Hepatocyte (in vitro differentiated cells): Measurements from ENCODE around the gene ARL2. TPM values are rescaled to one million over a fixed set of nuclear protein-coding genes. Genes with fewer than 3 reads are reported as not detected.

Experiments
- DNase-seq: peaks from one replicate; pipeline ENCODE4 v3.0.0-alpha.2; 2016; ENCODE audit warnings: low spot score
- H2AFZ ChIP-seq: fragments of 200-600 bp; sonication (generic); 2 replicates; pipeline ENCODE4 v1.6.0; 2016; ENCODE audit warnings: antibody characterized with exemption, mild to moderate bottlenecking
- H3K27ac ChIP-seq: fragments of 200-600 bp; sonication (generic); 2 replicates; pipeline ENCODE4 v1.5.1; 2016; ENCODE audit warnings: mild to moderate bottlenecking
- H3K27me3 ChIP-seq: fragments of 200-600 bp; sonication (generic); 2 replicates; pipeline ENCODE4 v1.6.1; 2016
- H3K36me3 ChIP-seq: fragments of 200-600 bp; sonication (generic); replicated peaks from 2 replicates; pipeline ENCODE4 v1.5.1; 2016; ENCODE audit warnings: low read depth; ENCODE audit not compliant: insufficient read depth
- H3K4me1 ChIP-seq: fragments of 200-600 bp; sonication (generic); 2 replicates; pipeline ENCODE4 v1.5.1; 2016; ENCODE audit warnings: mild to moderate bottlenecking, moderate library complexity; ENCODE audit not compliant: insufficient read depth
- H3K4me2 ChIP-seq: fragments of 200-600 bp; sonication (generic); 2 replicates; pipeline ENCODE4 v1.6.0; 2016
- H3K4me3 ChIP-seq: fragments of 200-600 bp; sonication (generic); 2 replicates; pipeline ENCODE4 v1.5.1; 2016; ENCODE audit warnings: mild to moderate bottlenecking
- H3K79me2 ChIP-seq: fragments of 200-600 bp; sonication (generic); 2 replicates; pipeline ENCODE4 v1.6.0; 2017; ENCODE audit warnings: mild to moderate bottlenecking
- H3K9me2 ChIP-seq: fragments of 200-600 bp; sonication (generic); replicated peaks from 2 replicates; pipeline ENCODE4 v1.6.0; 2017; ENCODE audit warnings: mild to moderate bottlenecking; ENCODE audit not compliant: insufficient read depth
- H3K9me3 ChIP-seq: fragments of 200-600 bp; sonication (generic); 2 replicates; pipeline ENCODE4 v1.5.1; 2016; ENCODE audit warnings: low read depth, mild to moderate bottlenecking
- H4K20me1 ChIP-seq: fragments of 200-600 bp; sonication (generic); 2 replicates; pipeline ENCODE4 v1.6.0; 2016; ENCODE audit warnings: mild to moderate bottlenecking; ENCODE audit not compliant: insufficient read depth, poor library complexity, severe bottlenecking
- CTCF ChIP-seq: fragments of 200-600 bp; sonication (generic); IDR thresholded peaks from 2 replicates; pipeline ENCODE4 v1.5.1; 2016; ENCODE audit warnings: antibody characterized with exemption, mild to moderate bottlenecking; ENCODE audit not compliant: poor library complexity
- EZH2 ChIP-seq: fragments of 200-600 bp; sonication (generic); IDR thresholded peaks from 2 replicates; pipeline ENCODE4 v1.6.1; 2016; ENCODE audit warnings: antibody characterized with exemption, mild to moderate bottlenecking, borderline replicate concordance
- EZH2phosphoT487 ChIP-seq: fragments of 200-600 bp; sonication (generic); IDR thresholded peaks from one replicate; pipeline ENCODE4 v1.6.1; 2018; ENCODE audit warnings: antibody characterized with exemption, mild to moderate bottlenecking, low read depth, moderate library complexity; ENCODE audit not compliant: unreplicated experiment, severe bottlenecking
- WGBS: methylation state at CpG from one replicate; pipeline ENCODE4 v1.1.6; 2016; ENCODE audit warnings: low lambda C conversion rate; ENCODE audit errors: missing lambda C conversion rate; 5-methylcytosine and 5-hydroxymethylcytosine counted together
- polyA plus RNA-seq: library from polyadenylated mRNA; unstranded; fragments of >200 nt; fragmentation: Nextera tagmentation; extraction: Ambion mirVana; gene quantifications from 2 replicates; pipeline ENCODE4 v1.2.1, GENCODE V29; 2016
- total RNA-seq: library from RNA; depleted of rRNA; stranded (reverse); fragments of >200 nt; gene quantifications from 2 replicates; pipeline ENCODE4 v1.2.3, GENCODE V29; 2014

The ARL2 gene
- total and polyA plus RNA-seq, 2 experiments from 2014 or later: 69.1 to 126 TPM

GRCh38 chr11:65047581-65048422 is 33.8 kb downstream of the ARL2 start:
- 75% methylated on average over 39 of the region's 56 CpGs for WGBS
- peak overlapping the region; percentile 25 for H3K4me2 ChIP-seq
- H3K9me2 ChIP-seq: no peaks in the 10 kb centered on the region
- no peaks in the 10 kb centered on the region for H3K9me3 ChIP-seq
- H3K4me1 ChIP-seq: no peaks in the 10 kb centered on the region
- no peak overlapping the region for H3K27ac ChIP-seq
- no peak for TF ChIP-seq EZH2phosphoT487
- no peaks in the 10 kb centered on the region for H4K20me1 ChIP-seq
- H3K36me3 ChIP-seq: no peaks in the 10 kb centered on the region
- H3K27me3 ChIP-seq: no peaks in the 10 kb centered on the region
- H3K4me3 ChIP-seq: no peak overlapping the region
- DNase-seq: no peak
- H3K79me2 ChIP-seq: peaks cover 11% of the 10 kb centered on the region
- no peak overlapping the region for H2AFZ ChIP-seq

GRCh38 chr11:65051398-65051858 is 37.5 kb downstream of the ARL2 start:
- H3K27me3 ChIP-seq: no peaks in the 10 kb centered on the region
- no peaks in the 10 kb centered on the region for H3K4me1 ChIP-seq
- no peaks in the 10 kb centered on the region for H3K36me3 ChIP-seq
- H3K4me2 ChIP-seq: no peak overlapping the region
- no peak for DNase-seq
- H3K9me2 ChIP-seq: no peaks in the 10 kb centered on the region
- TF ChIP-seq EZH2 (no peak), EZH2phosphoT487 (no peak)
- H2AFZ ChIP-seq: no peak overlapping the region
- no peak overlapping the region for H3K27ac ChIP-seq
- no peaks in the 10 kb centered on the region for H3K9me3 ChIP-seq
- no peaks in the 10 kb centered on the region for H3K79me2 ChIP-seq
- H4K20me1 ChIP-seq: no peaks in the 10 kb centered on the region
- WGBS: 83% methylated on average over 9 of the region's 9 CpGs
- H3K4me3 ChIP-seq: no peak overlapping the region

GRCh38 chr11:65053827-65054508 is 40.0 kb downstream of the ARL2 start:
- Histone ChIP-seq H3K4me1 (no peaks in the 10 kb centered on the region), H3K27ac (no peak overlapping the region), H3K9me3 (no peaks in the 10 kb centered on the region), H2AFZ (no peak overlapping the region), H3K36me3 (no peaks in the 10 kb centered on the region), H3K9me2 (no peaks in the 10 kb centered on the region), H3K4me3 (no peak overlapping the region), H3K79me2 (no peaks in the 10 kb centered on the region), H3K4me2 (no peak overlapping the region), H4K20me1 (no peaks in the 10 kb centered on the region), H3K27me3 (no peaks in the 10 kb centered on the region)
- TF ChIP-seq EZH2 (no peak), EZH2phosphoT487 (no peak)
- 69% methylated on average over 8 of the region's 8 CpGs for WGBS
- no peak for DNase-seq

- Histone ChIP-seq H3K27me3 (no peaks in the 10 kb centered on the region), H3K36me3 (no peaks in the 10 kb centered on the region), H3K79me2 (no peaks in the 10 kb centered on the region), H3K4me1 (no peaks in the 10 kb centered on the region), H2AFZ (no peak overlapping the region), H4K20me1 (no peaks in the 10 kb centered on the region), H3K4me2 (no peak overlapping the region), H3K9me3 (no peaks in the 10 kb centered on the region), H3K9me2 (no peaks in the 10 kb centered on the region), H3K4me3 (no peak overlapping the region), H3K27ac (no peak overlapping the region)
- no peak for DNase-seq
- no peak for TF ChIP-seq CTCF
- no peak for TF ChIP-seq EZH2
- no peak for TF ChIP-seq EZH2phosphoT487
- WGBS: 90% methylated on average over 1 of the region's 1 CpG
Observed at GRCh38 chr11:65055538-65055937, 41.6 kb downstream of the ARL2 start.
